IMR-90 (cell line): ENCODE measurements around the gene PMPCA. TPM values are rescaled to one million over a fixed set of nuclear protein-coding genes. Genes with fewer than 3 reads are reported as not detected.

Experiments
- ATAC-seq: fragments of 200-7000 bp; cut with Tn5 transposase; 2 replicates; pipeline ENCODE4 v1.9.1; 2020; ENCODE audit warnings: low read depth, mild to moderate bottlenecking, moderate library complexity
- BruUV-seq: library from RNA; stranded (reverse); fragments of 400-500 nt; replicated peaks from 2 replicates; lab custom pipeline; 2021; lab: Mats Ljungman, UMichigan
- CTCF ChIA-PET: fragments of 300-600 bp; formaldehyde crosslinking; extraction: SDS; loops from one replicate; lab custom pipeline; 2021; ENCODE audit warnings: antibody characterized with exemption; lab: Yijun Ruan, JAX
- POLR2A ChIA-PET: fragments of 300-600 bp; sonication (Branson Sonifier 250); formaldehyde crosslinking; loops from one replicate; lab custom pipeline; 2022; ENCODE audit warnings: antibody characterized with exemption; ENCODE audit not compliant: unreplicated experiment; lab: Charles Lee
- DNase-seq: peaks from one replicate; pipeline ENCODE4 v3.0.0; 2013
- H2AFZ ChIP-seq: replicated peaks from 2 replicates; pipeline ENCODE3; 2013; ENCODE audit warnings: low read length, mild to moderate bottlenecking; ENCODE audit not compliant: poor library complexity
- H2AK5ac ChIP-seq: 2 replicates; pipeline ENCODE4 v1.6.1; 2013; ENCODE audit warnings: low read depth, low read length, inconsistent platforms
- H2AK9ac ChIP-seq: replicated peaks from 2 replicates; pipeline ENCODE3; 2013; ENCODE audit warnings: mild to moderate bottlenecking, low read depth, low read length, moderate library complexity; ENCODE audit not compliant: poor library complexity
- H2BK120ac ChIP-seq: 2 replicates; pipeline ENCODE4 v1.6.1; 2013; ENCODE audit warnings: low read depth, low read length, inconsistent platforms
- H2BK15ac ChIP-seq: 3 replicates; pipeline ENCODE4 v1.6.1; 2013; ENCODE audit warnings: low read depth, low read length, inconsistent platforms
- H2BK20ac ChIP-seq: 2 replicates; pipeline ENCODE4 v1.6.1; 2013; ENCODE audit warnings: low read depth, mild to moderate bottlenecking, inconsistent platforms, low read length, moderate library complexity
- H2BK5ac ChIP-seq: 2 replicates; pipeline ENCODE4 v1.6.1; 2013; ENCODE audit warnings: mild to moderate bottlenecking, low read depth, low read length, inconsistent platforms; ENCODE audit not compliant: poor library complexity, severe bottlenecking
- H3K14ac ChIP-seq: replicated peaks from 2 replicates; pipeline ENCODE4 v1.6.1; 2013; ENCODE audit warnings: low read depth, low read length, inconsistent platforms
- H3K18ac ChIP-seq: 2 replicates; pipeline ENCODE4 v1.6.1; 2013; ENCODE audit warnings: low read depth, low read length, control low read depth
- H3K23ac ChIP-seq: 2 replicates; pipeline ENCODE4 v1.6.1; 2013; ENCODE audit warnings: low read depth, low read length, inconsistent platforms
- H3K27ac ChIP-seq: 2 replicates; pipeline ENCODE4 v1.5.1; 2013; ENCODE audit warnings: mild to moderate bottlenecking, control low read depth, low read length; ENCODE audit not compliant: insufficient read depth
- H3K27me3 ChIP-seq: 2 replicates; pipeline ENCODE4 v1.6.1; 2013; ENCODE audit warnings: low read length; ENCODE audit not compliant: control insufficient read depth, insufficient read depth
- H3K36me3 ChIP-seq: 2 replicates; pipeline ENCODE4 v1.6.1; 2013; ENCODE audit warnings: low read length, mixed read lengths; ENCODE audit not compliant: control insufficient read depth, insufficient read depth
- H3K4ac ChIP-seq: 2 replicates; pipeline ENCODE4 v1.6.1; 2013; ENCODE audit warnings: low read depth, low read length, inconsistent platforms
- H3K4me1 ChIP-seq: 2 replicates; pipeline ENCODE4 v1.6.1; 2013; ENCODE audit warnings: low read length, mixed read lengths; ENCODE audit not compliant: control insufficient read depth, insufficient read depth
- H3K4me2 ChIP-seq: 2 replicates; pipeline ENCODE4 v1.6.1; 2013; ENCODE audit warnings: low read depth, mild to moderate bottlenecking, control low read depth, low read length, moderate library complexity
- H3K4me3 ChIP-seq: 2 replicates; pipeline ENCODE4 v1.5.1; 2013; ENCODE audit warnings: low read depth, mild to moderate bottlenecking, control low read depth, low read length, moderate library complexity; ENCODE audit not compliant: insufficient read depth
- H3K56ac ChIP-seq: 2 replicates; pipeline ENCODE4 v1.6.1; 2013; ENCODE audit warnings: low read length, inconsistent platforms; ENCODE audit not compliant: insufficient read depth; ENCODE audit errors: extremely low read depth
- H3K79me1 ChIP-seq, 2 experiments: 2 replicates each; pipeline ENCODE4 v1.6.1; 2013; ENCODE audit warnings: low read length in 2 of 2, inconsistent platforms in 1 of 2, low read depth in 1 of 2
- H3K9ac ChIP-seq: 2 replicates; pipeline ENCODE4 v1.6.1; 2013; ENCODE audit warnings: low read depth, low read length, control low read depth
- H3K9me1 ChIP-seq: 2 replicates; pipeline ENCODE4 v1.6.1; 2013; ENCODE audit warnings: low read length, inconsistent platforms; ENCODE audit not compliant: insufficient read depth
- H3K9me3 ChIP-seq: 2 replicates; pipeline ENCODE4 v1.6.1; 2013; ENCODE audit warnings: low read length; ENCODE audit not compliant: control insufficient read depth, insufficient read depth
- H4K20me1 ChIP-seq: 2 replicates; pipeline ENCODE4 v1.6.1; 2013; ENCODE audit warnings: low read length, inconsistent platforms; ENCODE audit not compliant: insufficient read depth
- H4K5ac ChIP-seq: 2 replicates; pipeline ENCODE4 v1.6.1; 2013; ENCODE audit warnings: mild to moderate bottlenecking, low read depth, low read length, control low read depth
- H4K8ac ChIP-seq, 2 experiments: 2 replicates each; pipeline ENCODE4 v1.6.1; 2013; ENCODE audit warnings: low read depth in 2 of 2, low read length in 2 of 2, control low read depth in 1 of 2, inconsistent platforms in 1 of 2
- H4K91ac ChIP-seq: 2 replicates; pipeline ENCODE4 v1.6.1; 2013; ENCODE audit warnings: low read depth, low read length, inconsistent platforms; ENCODE audit not compliant: insufficient read depth
- CEBPB ChIP-seq: IDR thresholded peaks from 2 replicates; pipeline ENCODE4 v1.6.1; 2012; ENCODE audit warnings: low read depth, low read length, improper control_type of control experiment
- FOS ChIP-seq: fragments of 150-350 bp; IDR thresholded peaks from 2 replicates; pipeline ENCODE4 v1.6.1; 2016; ENCODE audit warnings: low read depth, low read length
- MAFK ChIP-seq: IDR thresholded peaks from 2 replicates; pipeline ENCODE4 v1.6.1; 2012; ENCODE audit warnings: low read depth, low read length, improper control_type of control experiment
- POLR2A ChIP-seq: IDR thresholded peaks from 2 replicates; pipeline ENCODE4 v1.6.1; 2012; ENCODE audit warnings: mild to moderate bottlenecking, low read depth, low read length
- RAD21 ChIP-seq: IDR thresholded peaks from 2 replicates; pipeline ENCODE4 v1.6.1; 2012; ENCODE audit warnings: low read length, improper control_type of control experiment
- WGBS, 2 experiments: methylation state at CpG; one replicate each; pipeline versions ENCODE4 v1.1.5 to v1.1.7; 2013; ENCODE audit warnings: missing lambda C conversion rate in 2 of 2; ENCODE audit not compliant: insufficient read length in 1 of 2; ENCODE audit errors: extremely low coverage in 2 of 2; 5-methylcytosine and 5-hydroxymethylcytosine counted together
- dilution Hi-C: fragments of 300-500 bp; cut with HindIII; formaldehyde crosslinking; loops from one replicate; pipeline ENCODE4 v1.14.3; 2018; ENCODE audit warnings: low sequenced_read_pairs; ENCODE audit not compliant: unreplicated experiment
- in situ Hi-C: fragments of 300-500 bp; cut with MboI; formaldehyde crosslinking; loops from 3 replicates; pipeline ENCODE4 v1.14.3; 2019; ENCODE audit warnings: low sequenced_read_pairs, inconsistent platforms, mixed read lengths
- intact Hi-C: fragments of 100-400 bp; cut with micrococcal nuclease; formaldehyde crosslinking; loops from 2 replicates; pipeline ENCODE4 v1.10.0; 2022
- polyA plus RNA-seq, 3 experiments: library from polyadenylated mRNA; depleted of rRNA; stranded (reverse); fragments of >200 nt; gene quantifications; 2 replicates each; pipeline ENCODE4 v1.2.3, GENCODE V29; 2012; ENCODE audit warnings: low replicate concordance in 1 of 3
- total RNA-seq: library from RNA; depleted of rRNA; stranded (reverse); fragments of >200 nt; gene quantifications from 2 replicates; pipeline ENCODE4 v1.2.3, GENCODE V29; 2012
- TF ChIP-seq, protein P1 (sequence below): fragments of 150-350 bp; IDR thresholded peaks from 2 replicates; pipeline ENCODE4 v1.6.1; 2016; ENCODE audit warnings: low read depth, mild to moderate bottlenecking, low read length, moderate library complexity, borderline replicate concordance

The PMPCA gene
- total and polyA plus RNA-seq, 2 of the 4 experiments (the other 2 are of a cell fraction) = 62.6 to 95.8 TPM

DNA sequence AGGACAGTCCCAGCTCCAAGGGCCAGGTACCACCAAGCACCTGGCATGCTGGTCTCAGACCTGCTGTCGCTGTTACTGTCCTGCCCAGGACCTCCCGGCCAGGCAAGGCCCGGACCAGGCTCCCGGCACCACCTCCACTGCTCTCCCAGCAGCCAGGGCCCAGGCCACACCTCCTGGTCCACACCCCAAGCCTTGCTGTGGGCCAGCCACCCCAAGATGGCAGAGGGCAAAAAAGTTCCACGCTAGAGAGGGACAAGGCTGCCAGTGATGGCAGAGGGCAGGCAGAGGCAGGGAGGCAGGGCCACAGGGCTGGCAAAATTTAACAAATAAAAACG, 48.0 kb upstream of the PMPCA start:
- peaks cover 29% of the 10 kb centered on the region for H3K4me1 ChIP-seq
- peak overlapping the region; percentile 28; the same call in 1 of the 2 replicates for H3K27ac ChIP-seq
- peaks cover 16% of the 10 kb centered on the region; the same call in 1 of the 2 replicates for H3K36me3 ChIP-seq
- no peak overlapping the region for H2AFZ ChIP-seq
- H3K79me1 ChIP-seq = peaks cover 3 to 31% of the 10 kb centered on the region in 2 experiments; a peak in 3 of 4 replicates
- ATAC-seq = no peak
- H4K91ac ChIP-seq = peak overlapping the region; percentile 84
- no peak for DNase-seq
- H3K27me3 ChIP-seq = no peaks in the 10 kb centered on the region
- no peaks in the 10 kb centered on the region for H3K9me3 ChIP-seq
- POLR2A ChIA-PET = interaction anchor here (0.5 to 0.8 kb wide), 3 partner anchors 33 to 39 kb away, joined by 3 to 4 read pairs (median 3); partner anchors contain the start of gene GPSM1
- in situ Hi-C loops = no loop called here
- no peak overlapping the region for H2BK15ac ChIP-seq
- H3K4me2 ChIP-seq = no peak overlapping the region; the same call in 1 of the 2 replicates
- H3K4ac ChIP-seq = peak overlapping the region; percentile 94
- H3K4me3 ChIP-seq = no peak overlapping the region
- peak overlapping the region; percentile 90; the same call in 1 of the 2 replicates for H2AK5ac ChIP-seq
- peak overlapping the region; percentile 84 for H2BK5ac ChIP-seq
- H4K5ac ChIP-seq = peak overlapping the region; percentile 35; the same call in 1 of the 2 replicates
- no TSS peak for BruUV-seq
- no peak overlapping the region for H3K9ac ChIP-seq
- H3K9me1 ChIP-seq = peaks cover 6% of the 10 kb centered on the region
- peak overlapping the region; percentile 4 for H2BK20ac ChIP-seq
- peak overlapping the region; percentile 20 for H3K14ac ChIP-seq
- WGBS, 2 experiments = no CpG with 5 or more reads among the region's 6 CpGs
- H3K23ac ChIP-seq = no peak overlapping the region
- no peak overlapping the region for H3K18ac ChIP-seq
- CTCF ChIA-PET = interaction anchor here (0.6 to 1.6 kb wide), 5 partner anchors 10 to 50 kb away, joined by 3 to 8 read pairs (median 3); partner anchors contain the start of gene GPSM1
- dilution Hi-C loops = no loop called here
- H2BK120ac ChIP-seq = peak overlapping the region; percentile 26; the same call in 1 of the 2 replicates
- TF ChIP-seq RAD21 (no peak), MAFK (no peak), FOS (no peak), POLR2A (peak; percentile 40), CEBPB (no peak)
- TF ChIP-seq, protein P1, sequence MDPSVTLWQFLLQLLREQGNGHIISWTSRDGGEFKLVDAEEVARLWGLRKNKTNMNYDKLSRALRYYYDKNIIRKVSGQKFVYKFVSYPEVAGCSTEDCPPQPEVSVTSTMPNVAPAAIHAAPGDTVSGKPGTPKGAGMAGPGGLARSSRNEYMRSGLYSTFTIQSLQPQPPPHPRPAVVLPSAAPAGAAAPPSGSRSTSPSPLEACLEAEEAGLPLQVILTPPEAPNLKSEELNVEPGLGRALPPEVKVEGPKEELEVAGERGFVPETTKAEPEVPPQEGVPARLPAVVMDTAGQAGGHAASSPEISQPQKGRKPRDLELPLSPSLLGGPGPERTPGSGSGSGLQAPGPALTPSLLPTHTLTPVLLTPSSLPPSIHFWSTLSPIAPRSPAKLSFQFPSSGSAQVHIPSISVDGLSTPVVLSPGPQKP = no peak
- H4K20me1 ChIP-seq = no peaks in the 10 kb centered on the region; the same call in 1 of the 2 replicates
- H2AK9ac ChIP-seq = peak overlapping the region; percentile 76
- no peak overlapping the region for H3K56ac ChIP-seq
- intact Hi-C loops = no loop called here
- H4K8ac ChIP-seq = peak overlapping the region; percentile 46 to 70; a peak in 2 of 4 replicates
